ENCODE measurements around the gene PPP5C. TPM values are rescaled to one million over a fixed set of nuclear protein-coding genes. Genes with fewer than 3 reads are reported as not detected.

Gene PPP5C
- total RNA-seq, 1 experiment from 2014 or later, result 79.9 TPM

DNA sequence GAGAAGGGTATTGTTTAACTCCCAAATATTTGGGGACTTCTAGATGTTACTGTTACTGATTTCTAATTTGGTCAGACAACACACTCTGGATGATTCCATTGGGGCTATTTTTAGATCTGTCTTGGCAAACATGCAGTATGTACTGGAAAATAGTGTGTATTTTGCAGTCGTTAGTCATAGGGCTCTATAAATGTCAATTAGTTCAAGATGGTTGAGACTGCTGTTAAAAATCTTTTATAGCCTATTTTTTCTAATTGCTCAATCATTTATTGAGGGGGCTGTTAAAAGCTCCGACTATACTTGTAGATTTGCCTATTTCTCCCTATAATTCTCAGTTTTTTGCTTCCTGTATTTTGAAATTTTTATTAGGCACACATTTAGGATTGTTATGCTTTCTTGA, 31.4 kb downstream of the PPP5C start:
- no peak for ATAC-seq
- Histone ChIP-seq H3K4me3 (ENCODE audit: low read length) (no peak overlapping the region), H3K9me3 (ENCODE audit: low read length) (no peaks in the 10 kb centered on the region), H3K27me3 (ENCODE audit: low read length) (no peaks in the 10 kb centered on the region), H3K27ac (ENCODE audit: low read length) (no peak overlapping the region), H3K4me2 (ENCODE audit: low read length) (no peak overlapping the region), H3K9me2 (replicated peaks; ENCODE audit: low read length) (no peaks in the 10 kb centered on the region), H4K20me1 (ENCODE audit: low read length) (0 out of 2 replicates have a peak, but pooled peaks cover 4% of the 10 kb centered on the region), H3F3A (ENCODE audit: low read length, unreplicated experiment) (no peaks in the 10 kb centered on the region), H3K79me2 (ENCODE audit: low read length) (peaks cover 23% of the 10 kb centered on the region), H2AFZ (ENCODE audit: low read length) (no peak overlapping the region), H3K36me3 (ENCODE audit: low read depth, low read length) (peaks cover 18% of the 10 kb centered on the region), H3K4me1 (ENCODE audit: insufficient read depth, low read length) (peaks cover 23% of the 10 kb centered on the region), H3K9ac (ENCODE audit: low read length) (no peak overlapping the region)
- TF ChIP-seq EZH2 (IDR thresholded peaks at IDR 0.05; ENCODE audit: low read length, unreplicated experiment) (no peak), EZH2phosphoT487 (IDR thresholded peaks at IDR 0.05; ENCODE audit: borderline replicate concordance, low read length) (no peak)
- TF ChIP-seq, protein P1, sequence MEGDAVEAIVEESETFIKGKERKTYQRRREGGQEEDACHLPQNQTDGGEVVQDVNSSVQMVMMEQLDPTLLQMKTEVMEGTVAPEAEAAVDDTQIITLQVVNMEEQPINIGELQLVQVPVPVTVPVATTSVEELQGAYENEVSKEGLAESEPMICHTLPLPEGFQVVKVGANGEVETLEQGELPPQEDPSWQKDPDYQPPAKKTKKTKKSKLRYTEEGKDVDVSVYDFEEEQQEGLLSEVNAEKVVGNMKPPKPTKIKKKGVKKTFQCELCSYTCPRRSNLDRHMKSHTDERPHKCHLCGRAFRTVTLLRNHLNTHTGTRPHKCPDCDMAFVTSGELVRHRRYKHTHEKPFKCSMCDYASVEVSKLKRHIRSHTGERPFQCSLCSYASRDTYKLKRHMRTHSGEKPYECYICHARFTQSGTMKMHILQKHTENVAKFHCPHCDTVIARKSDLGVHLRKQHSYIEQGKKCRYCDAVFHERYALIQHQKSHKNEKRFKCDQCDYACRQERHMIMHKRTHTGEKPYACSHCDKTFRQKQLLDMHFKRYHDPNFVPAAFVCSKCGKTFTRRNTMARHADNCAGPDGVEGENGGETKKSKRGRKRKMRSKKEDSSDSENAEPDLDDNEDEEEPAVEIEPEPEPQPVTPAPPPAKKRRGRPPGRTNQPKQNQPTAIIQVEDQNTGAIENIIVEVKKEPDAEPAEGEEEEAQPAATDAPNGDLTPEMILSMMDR (conservative IDR thresholded peaks at IDR 0.05; ENCODE audit: low read depth, low read length), result no peak
- no TSS peak for BruUV-seq (replicated peaks)
- POLR2A ChIA-PET (ENCODE audit: unreplicated experiment), result no interaction called here
- DNase-seq, result no peak
- CTCF ChIA-PET, result no interaction called here
- intact Hi-C loops (cut with micrococcal nuclease), result no loop called here

DNA sequence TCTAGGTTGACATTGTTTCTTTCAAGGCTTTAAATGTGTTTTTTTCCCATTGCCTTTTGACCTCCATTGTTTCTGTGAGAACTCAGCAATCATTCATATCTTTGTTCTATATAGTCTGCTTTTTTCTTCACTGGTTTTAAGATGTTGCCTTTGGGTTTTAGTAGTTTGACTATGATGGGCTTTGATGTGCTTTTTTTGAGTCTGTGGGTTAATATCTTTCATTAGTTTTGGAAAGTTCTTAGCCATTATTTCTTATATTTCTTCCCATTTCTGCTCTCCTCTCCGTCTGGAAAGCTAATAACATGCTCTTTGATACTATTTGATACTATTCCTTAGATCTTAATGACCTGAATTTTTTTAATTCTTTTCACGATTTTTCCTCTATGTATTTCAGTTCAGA, 33.8 kb downstream of the PPP5C start:
- DNase-seq, result no peak
- Histone ChIP-seq H3K9me2 (replicated peaks; ENCODE audit: low read length) (no peaks in the 10 kb centered on the region), H3K27me3 (ENCODE audit: low read length) (no peaks in the 10 kb centered on the region), H2AFZ (ENCODE audit: low read length) (no peak overlapping the region), H3K27ac (ENCODE audit: low read length) (no peak overlapping the region), H3K4me3 (ENCODE audit: low read length) (no peak overlapping the region), H3K9me3 (ENCODE audit: low read length) (no peaks in the 10 kb centered on the region), H3K9ac (ENCODE audit: low read length) (no peak overlapping the region), H3F3A (ENCODE audit: low read length, unreplicated experiment) (no peaks in the 10 kb centered on the region), H3K4me2 (ENCODE audit: low read length) (no peak overlapping the region), H3K79me2 (ENCODE audit: low read length) (peaks cover 12% of the 10 kb centered on the region; the same call in 1 of the 2 replicates), H4K20me1 (ENCODE audit: low read length) (0 out of 2 replicates have a peak, but pooled peaks cover 4% of the 10 kb centered on the region), H3K36me3 (ENCODE audit: low read depth, low read length) (peaks cover 18% of the 10 kb centered on the region), H3K4me1 (ENCODE audit: insufficient read depth, low read length) (peaks cover 9% of the 10 kb centered on the region)
- no TSS peak for BruUV-seq (replicated peaks)
- no peak for ATAC-seq
- CTCF ChIA-PET, result no interaction called here
- intact Hi-C loops (cut with micrococcal nuclease), result no loop called here
- TF ChIP-seq EZH2 (IDR thresholded peaks at IDR 0.05; ENCODE audit: low read length, unreplicated experiment) (no peak), EZH2phosphoT487 (IDR thresholded peaks at IDR 0.05; ENCODE audit: borderline replicate concordance, low read length) (no peak)
- TF ChIP-seq, protein P1 (conservative IDR thresholded peaks at IDR 0.05; ENCODE audit: low read depth, low read length), result no peak
- POLR2A ChIA-PET (ENCODE audit: unreplicated experiment), result no interaction called here

DNA sequence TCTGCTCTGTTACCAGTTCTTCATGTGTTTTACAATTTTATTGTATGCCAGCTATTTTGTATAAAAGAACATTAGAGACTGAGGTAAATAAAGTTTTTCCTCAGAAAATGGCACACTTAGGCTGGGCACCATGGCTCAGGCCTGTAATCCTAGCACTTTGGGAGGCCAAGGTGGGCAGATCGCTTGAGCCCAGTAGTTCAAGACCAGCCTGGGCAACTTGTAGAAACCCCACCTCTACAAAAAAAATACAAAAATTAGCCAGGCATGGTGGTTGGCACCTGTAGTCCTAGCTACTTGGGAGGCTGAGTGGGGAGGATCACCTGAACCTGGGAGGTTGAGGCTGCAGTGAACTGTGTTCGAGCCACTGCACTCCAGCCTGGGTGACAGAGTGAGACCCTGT, 34.5 kb downstream of the PPP5C start:
- CTCF ChIA-PET, result no interaction called here
- H3K79me2 ChIP-seq (ENCODE audit: low read length), result peaks cover 12% of the 10 kb centered on the region; the same call in 1 of the 2 replicates
- no peaks in the 10 kb centered on the region for H3K27me3 ChIP-seq (ENCODE audit: low read length)
- H3K4me2 ChIP-seq (ENCODE audit: low read length), result no peak overlapping the region
- H3K4me1 ChIP-seq (ENCODE audit: insufficient read depth, low read length), result peaks cover 9% of the 10 kb centered on the region
- H4K20me1 ChIP-seq (ENCODE audit: low read length), result 0 out of 2 replicates have a peak, but pooled peaks cover 4% of the 10 kb centered on the region
- no TSS peak for BruUV-seq (replicated peaks)
- H3F3A ChIP-seq (ENCODE audit: low read length, unreplicated experiment), result no peaks in the 10 kb centered on the region
- ATAC-seq (no peak), DNase-seq (no peak)
- no peaks in the 10 kb centered on the region for H3K9me3 ChIP-seq (ENCODE audit: low read length)
- no peak overlapping the region for H2AFZ ChIP-seq (ENCODE audit: low read length)
- H3K9me2 ChIP-seq (replicated peaks; ENCODE audit: low read length), result no peaks in the 10 kb centered on the region
- no peak overlapping the region for H3K4me3 ChIP-seq (ENCODE audit: low read length)
- intact Hi-C loops (cut with micrococcal nuclease), result no loop called here
- POLR2A ChIA-PET (ENCODE audit: unreplicated experiment), result no interaction called here
- TF ChIP-seq EZH2 (IDR thresholded peaks at IDR 0.05; ENCODE audit: low read length, unreplicated experiment) (no peak), EZH2phosphoT487 (IDR thresholded peaks at IDR 0.05; ENCODE audit: borderline replicate concordance, low read length) (no peak)
- TF ChIP-seq, protein P1 (conservative IDR thresholded peaks at IDR 0.05; ENCODE audit: low read depth, low read length), result no peak
- no peak overlapping the region for H3K27ac ChIP-seq (ENCODE audit: low read length)
- H3K36me3 ChIP-seq (ENCODE audit: low read depth, low read length), result peaks cover 14% of the 10 kb centered on the region
- H3K9ac ChIP-seq (ENCODE audit: low read length), result no peak overlapping the region

All from PC-3 (cell line).